H9 (cell line): ENCODE measurements around the gene VPREB3. TPM values are rescaled to one million over a fixed set of nuclear protein-coding genes. Genes with fewer than 3 reads are reported as not detected.

Source experiments
- DNase-seq: peaks from one replicate; pipeline ENCODE4 v3.0.0-alpha.2; 2017
- H2AFZ ChIP-seq: one replicate; pipeline ENCODE4 v1.6.1; 2013; ENCODE audit warnings: mild to moderate bottlenecking, low read length, control low read depth, moderate library complexity
- H2AK5ac ChIP-seq: 2 replicates; pipeline ENCODE4 v1.6.1; 2013; ENCODE audit warnings: low read length, control low read depth, mixed read lengths; ENCODE audit not compliant: insufficient read length
- H2BK120ac ChIP-seq: one replicate; pipeline ENCODE4 v1.6.1; 2013; ENCODE audit warnings: low read depth, mild to moderate bottlenecking, low read length, control low read depth, inconsistent platforms; ENCODE audit not compliant: poor library complexity, severe bottlenecking
- H2BK12ac ChIP-seq: 2 replicates; pipeline ENCODE4 v1.6.1; 2013; ENCODE audit warnings: low read length, control low read depth, mixed read lengths, low read depth; ENCODE audit not compliant: insufficient read length
- H2BK15ac ChIP-seq: 2 replicates; pipeline ENCODE4 v1.6.1; 2013; ENCODE audit warnings: low read depth, low read length, control low read depth
- H2BK20ac ChIP-seq: one replicate; pipeline ENCODE4 v1.6.1; 2013; ENCODE audit warnings: low read depth, mild to moderate bottlenecking, low read length, control low read depth, inconsistent platforms; ENCODE audit not compliant: poor library complexity, severe bottlenecking
- H2BK5ac ChIP-seq: 2 replicates; pipeline ENCODE4 v1.6.1; 2013; ENCODE audit warnings: low read length, control low read depth, mixed read lengths; ENCODE audit not compliant: insufficient read length
- H3K14ac ChIP-seq: 2 replicates; pipeline ENCODE4 v1.6.1; 2013; ENCODE audit warnings: low read length, control low read depth; ENCODE audit not compliant: insufficient read depth
- H3K18ac ChIP-seq: 2 replicates; pipeline ENCODE4 v1.6.1; 2013; ENCODE audit warnings: low read depth, mild to moderate bottlenecking, mixed read lengths, low read length, control low read depth; ENCODE audit not compliant: insufficient read length
- H3K23ac ChIP-seq: 2 replicates; pipeline ENCODE4 v1.6.1; 2013; ENCODE audit warnings: low read length, control low read depth, mixed read lengths, low read depth; ENCODE audit not compliant: insufficient read length
- H3K23me2 ChIP-seq: 2 replicates; pipeline ENCODE4 v1.6.1; 2013; ENCODE audit warnings: low read depth, mild to moderate bottlenecking, mixed read lengths, low read length, control low read depth; ENCODE audit not compliant: insufficient read length, poor library complexity, severe bottlenecking
- H3K27ac ChIP-seq: 2 replicates; pipeline ENCODE4 v1.5.1; 2013; ENCODE audit warnings: low read length, control low read depth, mixed read lengths, low read depth; ENCODE audit not compliant: insufficient read length
- H3K27me3 ChIP-seq: 2 replicates; pipeline ENCODE4 v1.6.1; 2013; ENCODE audit warnings: low read length, control low read depth, inconsistent platforms; ENCODE audit not compliant: insufficient read depth
- H3K4ac ChIP-seq: 2 replicates; pipeline ENCODE4 v1.6.1; 2013; ENCODE audit warnings: low read depth, mild to moderate bottlenecking, control low read depth, inconsistent platforms, low read length, moderate library complexity
- H3K4me1 ChIP-seq: 2 replicates; pipeline ENCODE4 v1.6.1; 2013; ENCODE audit warnings: low read length, control low read depth, inconsistent platforms; ENCODE audit not compliant: insufficient read depth
- H3K4me2 ChIP-seq: 2 replicates; pipeline ENCODE4 v1.6.1; 2013; ENCODE audit warnings: low read length, control low read depth, mixed read lengths; ENCODE audit not compliant: insufficient read length, insufficient read depth
- H3K56ac ChIP-seq: 2 replicates; pipeline ENCODE4 v1.6.1; 2013; ENCODE audit warnings: low read depth, mild to moderate bottlenecking, mixed read lengths, low read length, control low read depth; ENCODE audit not compliant: insufficient read length
- H3K79me1 ChIP-seq: 2 replicates; pipeline ENCODE4 v1.6.1; 2013; ENCODE audit warnings: low read depth, mild to moderate bottlenecking, moderate library complexity, low read length, control low read depth, inconsistent platforms; ENCODE audit not compliant: insufficient read depth, poor library complexity, severe bottlenecking
- H3K79me2 ChIP-seq: 2 replicates; pipeline ENCODE4 v1.6.1; 2013; ENCODE audit warnings: low read length, control low read depth, inconsistent platforms; ENCODE audit not compliant: insufficient read depth
- H3K9ac ChIP-seq: 2 replicates; pipeline ENCODE4 v1.6.1; 2013; ENCODE audit warnings: low read length, control low read depth, mixed read lengths; ENCODE audit not compliant: insufficient read length; ENCODE audit errors: extremely low read depth
- H3K9me3 ChIP-seq: one replicate; pipeline ENCODE4 v1.6.1; 2013; ENCODE audit warnings: low read depth, low read length, inconsistent platforms; ENCODE audit not compliant: control insufficient read depth
- H3T11ph ChIP-seq: one replicate; pipeline ENCODE4 v1.6.1; 2013; ENCODE audit warnings: mild to moderate bottlenecking, low read length, control low read depth, inconsistent platforms
- H4K20me1 ChIP-seq: one replicate; pipeline ENCODE4 v1.6.1; 2013; ENCODE audit not compliant: control insufficient read depth, insufficient read length, insufficient read depth
- H4K5ac ChIP-seq: 2 replicates; pipeline ENCODE4 v1.6.1; 2013; ENCODE audit warnings: low read depth, mild to moderate bottlenecking, mixed read lengths, low read length, control low read depth; ENCODE audit not compliant: insufficient read length
- H4K8ac ChIP-seq: replicated peaks from 2 replicates; pipeline ENCODE4 v1.6.1; 2013; ENCODE audit warnings: low read length, control low read depth, mixed read lengths, low read depth; ENCODE audit not compliant: insufficient read length
- H4K91ac ChIP-seq: 2 replicates; pipeline ENCODE4 v1.6.1; 2013; ENCODE audit warnings: low read depth, mild to moderate bottlenecking, moderate library complexity, mixed read lengths, low read length, control low read depth; ENCODE audit not compliant: insufficient read length
- H3K27ac Mint-ChIP-seq, 3 experiments: 2 replicates in 2 of 3; 3 replicates in 1 of 3; pipeline ENCODE4 v1.8.0; 2020 to 2021; ENCODE audit warnings: mixed read lengths in 3 of 3, mild to moderate bottlenecking in 1 of 3, moderate library complexity in 1 of 3
- H3K27me3 Mint-ChIP-seq: 2 replicates; pipeline ENCODE4 v1.8.0; 2021; ENCODE audit warnings: low read depth, mild to moderate bottlenecking, moderate library complexity, mixed read lengths
- H3K36me3 Mint-ChIP-seq, 3 experiments: 2 replicates in 2 of 3; 3 replicates in 1 of 3; pipeline ENCODE4 v1.8.0; 2020 to 2021; ENCODE audit warnings: low read depth in 3 of 3, mixed read lengths in 3 of 3; ENCODE audit not compliant: insufficient read depth in 1 of 3
- H3K4me1 Mint-ChIP-seq, 2 experiments: 2 replicates each; pipeline ENCODE4 v1.8.0; 2020; ENCODE audit warnings: mixed read lengths in 2 of 2
- H3K4me3 Mint-ChIP-seq, 2 experiments: 2 replicates in 1 of 2; 3 replicates in 1 of 2; pipeline ENCODE4 v1.8.0; 2020 to 2021; ENCODE audit warnings: mild to moderate bottlenecking in 2 of 2, mixed read lengths in 2 of 2, moderate library complexity in 1 of 2
- H3K9me3 Mint-ChIP-seq, 2 experiments: 2 replicates in 1 of 2; 3 replicates in 1 of 2; pipeline ENCODE4 v1.8.0; 2020; ENCODE audit warnings: mild to moderate bottlenecking in 2 of 2, mixed read lengths in 2 of 2, moderate library complexity in 1 of 2
- WGBS: extraction: QIAGEN DNeasy Blood & Tissue Kit; methylation state at CpG from one replicate; pipeline ENCODE4 v1.1.7; 2013; ENCODE audit warnings: missing lambda C conversion rate, low lambda C conversion rate, mixed read lengths; ENCODE audit not compliant: insufficient read length; ENCODE audit errors: extremely low coverage; 5-methylcytosine and 5-hydroxymethylcytosine counted together
- total RNA-seq: library from RNA; stranded (reverse); gene quantifications from 2 replicates; pipeline ENCODE4 v1.2.1, GENCODE V29; 2021
- TF ChIP-seq, protein P1 (sequence below): fragments of 200-600 bp; sonication (generic); conservative IDR thresholded peaks from 3 replicates; pipeline ENCODE4 v1.8.0; 2021; ENCODE audit warnings: antibody characterized with exemption, mild to moderate bottlenecking

The VPREB3 gene
- total RNA-seq, 1 experiment from 2014 or later = 0.50 TPM

DNA sequence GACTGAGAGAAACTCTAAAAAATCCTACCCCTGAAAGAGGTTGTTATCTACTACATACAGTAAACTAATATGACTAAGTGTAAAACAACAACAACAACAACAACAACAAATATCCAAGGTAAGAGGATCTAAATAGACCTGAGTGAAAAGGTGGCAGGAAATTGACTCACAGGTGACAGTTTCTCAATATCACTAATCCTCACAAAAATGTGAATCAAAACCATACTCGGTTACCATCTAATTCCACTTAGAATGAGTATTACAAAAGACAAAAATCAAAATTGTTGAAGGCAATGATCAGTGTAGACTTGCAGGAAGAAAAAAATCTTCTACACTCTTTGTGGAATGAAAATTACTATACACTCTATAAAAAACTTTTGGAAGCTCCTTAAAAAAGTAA lies 46.0 kb downstream of the VPREB3 start:
- Histone ChIP-seq H2AFZ (no peak overlapping the region), H2BK15ac (no peak overlapping the region), H3K18ac (no peak overlapping the region), H3K9me3 (no peaks in the 10 kb centered on the region), H3K27ac (no peak overlapping the region), H2BK12ac (no peak overlapping the region), H2AK5ac (no peak overlapping the region), H2BK20ac (no peak overlapping the region), H3K9ac (no peak overlapping the region), H3T11ph (no peak overlapping the region), H4K8ac (no peak overlapping the region), H4K20me1 (no peaks in the 10 kb centered on the region), H3K27me3 (no peaks in the 10 kb centered on the region), H3K79me2 (no peaks in the 10 kb centered on the region), H4K91ac (no peak overlapping the region), H3K4me2 (no peak overlapping the region), H3K23ac (no peak overlapping the region), H3K79me1 (no peaks in the 10 kb centered on the region), H3K14ac (no peak overlapping the region), H4K5ac (no peak overlapping the region), H2BK5ac (no peak overlapping the region), H3K23me2 (no peaks in the 10 kb centered on the region), H3K4ac (no peak overlapping the region), H3K56ac (no peak overlapping the region), H2BK120ac (no peak overlapping the region), H3K4me1 (no peaks in the 10 kb centered on the region)
- Mint-ChIP-seq H3K27ac (no peak overlapping the region), H3K4me1 (no peaks in the 10 kb centered on the region), H3K9me3 (no peaks in the 10 kb centered on the region), H3K27me3 (no peaks in the 10 kb centered on the region), H3K36me3 (peaks cover 42 to 87% (median 83%) of the 10 kb centered on the region in 3 experiments; a peak in 6 of 7 replicates), H3K4me3 (no peak overlapping the region)
- TF ChIP-seq, protein P1, sequence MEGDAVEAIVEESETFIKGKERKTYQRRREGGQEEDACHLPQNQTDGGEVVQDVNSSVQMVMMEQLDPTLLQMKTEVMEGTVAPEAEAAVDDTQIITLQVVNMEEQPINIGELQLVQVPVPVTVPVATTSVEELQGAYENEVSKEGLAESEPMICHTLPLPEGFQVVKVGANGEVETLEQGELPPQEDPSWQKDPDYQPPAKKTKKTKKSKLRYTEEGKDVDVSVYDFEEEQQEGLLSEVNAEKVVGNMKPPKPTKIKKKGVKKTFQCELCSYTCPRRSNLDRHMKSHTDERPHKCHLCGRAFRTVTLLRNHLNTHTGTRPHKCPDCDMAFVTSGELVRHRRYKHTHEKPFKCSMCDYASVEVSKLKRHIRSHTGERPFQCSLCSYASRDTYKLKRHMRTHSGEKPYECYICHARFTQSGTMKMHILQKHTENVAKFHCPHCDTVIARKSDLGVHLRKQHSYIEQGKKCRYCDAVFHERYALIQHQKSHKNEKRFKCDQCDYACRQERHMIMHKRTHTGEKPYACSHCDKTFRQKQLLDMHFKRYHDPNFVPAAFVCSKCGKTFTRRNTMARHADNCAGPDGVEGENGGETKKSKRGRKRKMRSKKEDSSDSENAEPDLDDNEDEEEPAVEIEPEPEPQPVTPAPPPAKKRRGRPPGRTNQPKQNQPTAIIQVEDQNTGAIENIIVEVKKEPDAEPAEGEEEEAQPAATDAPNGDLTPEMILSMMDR = no peak
- WGBS = no CpG with 5 or more reads among the region's 1 CpG
- no peak for DNase-seq
